Mucosa of descending colon (tissue), 3 donors: ENCODE data around the gene DIP2A. TPM values are rescaled to one million over a fixed set of nuclear protein-coding genes. Genes with fewer than 3 reads are reported as not detected.

Source experiments
- ATAC-seq: fragments of 200-7000 bp; cut with Tn5 transposase; one replicate; pipeline ENCODE4 v1.9.1; 2020; ENCODE audit warnings: mild to moderate bottlenecking, moderate library complexity
- DNase-seq, 3 donors: peaks; one replicate each; pipeline ENCODE4 v3.0.0-alpha.2; 2020
- H3K36me3 ChIP-seq: fragments of 200-600 bp; one replicate; pipeline ENCODE4 v1.8.0; 2021; ENCODE audit warnings: low read depth, mild to moderate bottlenecking
- H3K4me1 ChIP-seq: fragments of 200-600 bp; one replicate; pipeline ENCODE4 v1.8.0; 2021; ENCODE audit warnings: low read depth, mild to moderate bottlenecking
- H3K4me3 ChIP-seq: fragments of 200-600 bp; one replicate; pipeline ENCODE4 v1.8.0; 2021; ENCODE audit warnings: mild to moderate bottlenecking
- H3K9me3 ChIP-seq: fragments of 200-600 bp; one replicate; pipeline ENCODE4 v1.8.0; 2021; ENCODE audit warnings: mild to moderate bottlenecking
- intact Hi-C, 2 donors: fragments of 100-400 bp; cut with DNase I in 1 of 2; cut with micrococcal nuclease in 1 of 2; formaldehyde crosslinking; loops; one replicate each; pipeline versions ENCODE4 v1.11.0 to v1.11.1; 2022; cut with DNase I, micrococcal nuclease
- total RNA-seq, 3 donors: library from RNA; stranded (reverse); fragmentation: NEBNext Ultra II Directional in 2 of 3; extraction: Animal tissue kit (Norgen Biotek cat#: 25700) in 2 of 3; gene quantifications; one replicate each; pipeline versions ENCODE4 v1.2.1 to v1.2.4, GENCODE V29; 2021 to 2023
- TF ChIP-seq, protein P1 (sequence below): fragments of 200-600 bp; IDR thresholded peaks from one replicate; pipeline ENCODE4 v1.8.0; 2022; ENCODE audit warnings: antibody characterized with exemption, mild to moderate bottlenecking
- donor health status: DM: no; HTN: no; CAD: no; lungs with moderate emphysema.
- donor health status: DM: no; HTN: no; CAD: no.
- donor health status: DM: no; HTN: yes; CAD: no.

DIP2A gene
- total RNA-seq, 3 donors from 2014 or later, result 43.8 to 56.7 (median 49.3) TPM

DNA sequence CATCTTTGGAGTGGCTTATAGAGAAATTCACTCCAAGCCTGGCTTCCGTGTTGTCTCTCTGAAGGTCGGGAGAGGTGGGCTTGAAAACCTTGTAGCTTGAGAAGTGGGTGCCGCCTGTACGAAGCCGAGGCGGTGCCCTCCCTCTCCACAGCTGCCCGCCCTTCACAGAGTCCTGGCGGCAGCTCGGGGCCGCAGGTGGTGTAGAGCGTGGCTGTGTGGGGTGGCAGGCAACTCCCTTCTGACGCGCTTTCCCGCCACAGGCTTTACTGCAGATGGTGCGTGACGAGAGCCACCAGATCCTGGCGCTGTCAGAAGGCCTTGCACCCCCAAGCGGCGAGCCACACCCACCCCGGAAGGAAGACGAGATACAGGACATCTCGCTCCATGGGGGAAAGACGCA lies 33.1 kb upstream of the DIP2A start:
- intact Hi-C loops, result no loop called here
- no peaks in the 10 kb centered on the region for H3K9me3 ChIP-seq
- H3K4me1 ChIP-seq, result no peaks in the 10 kb centered on the region
- ATAC-seq (peak; percentile 38), DNase-seq (peak in 1 of 3 donors; percentile 62)
- H3K36me3 ChIP-seq, result peaks cover 12% of the 10 kb centered on the region
- TF ChIP-seq, protein P1, sequence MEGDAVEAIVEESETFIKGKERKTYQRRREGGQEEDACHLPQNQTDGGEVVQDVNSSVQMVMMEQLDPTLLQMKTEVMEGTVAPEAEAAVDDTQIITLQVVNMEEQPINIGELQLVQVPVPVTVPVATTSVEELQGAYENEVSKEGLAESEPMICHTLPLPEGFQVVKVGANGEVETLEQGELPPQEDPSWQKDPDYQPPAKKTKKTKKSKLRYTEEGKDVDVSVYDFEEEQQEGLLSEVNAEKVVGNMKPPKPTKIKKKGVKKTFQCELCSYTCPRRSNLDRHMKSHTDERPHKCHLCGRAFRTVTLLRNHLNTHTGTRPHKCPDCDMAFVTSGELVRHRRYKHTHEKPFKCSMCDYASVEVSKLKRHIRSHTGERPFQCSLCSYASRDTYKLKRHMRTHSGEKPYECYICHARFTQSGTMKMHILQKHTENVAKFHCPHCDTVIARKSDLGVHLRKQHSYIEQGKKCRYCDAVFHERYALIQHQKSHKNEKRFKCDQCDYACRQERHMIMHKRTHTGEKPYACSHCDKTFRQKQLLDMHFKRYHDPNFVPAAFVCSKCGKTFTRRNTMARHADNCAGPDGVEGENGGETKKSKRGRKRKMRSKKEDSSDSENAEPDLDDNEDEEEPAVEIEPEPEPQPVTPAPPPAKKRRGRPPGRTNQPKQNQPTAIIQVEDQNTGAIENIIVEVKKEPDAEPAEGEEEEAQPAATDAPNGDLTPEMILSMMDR, result no peak
- H3K4me3 ChIP-seq, result no peak overlapping the region

DNA sequence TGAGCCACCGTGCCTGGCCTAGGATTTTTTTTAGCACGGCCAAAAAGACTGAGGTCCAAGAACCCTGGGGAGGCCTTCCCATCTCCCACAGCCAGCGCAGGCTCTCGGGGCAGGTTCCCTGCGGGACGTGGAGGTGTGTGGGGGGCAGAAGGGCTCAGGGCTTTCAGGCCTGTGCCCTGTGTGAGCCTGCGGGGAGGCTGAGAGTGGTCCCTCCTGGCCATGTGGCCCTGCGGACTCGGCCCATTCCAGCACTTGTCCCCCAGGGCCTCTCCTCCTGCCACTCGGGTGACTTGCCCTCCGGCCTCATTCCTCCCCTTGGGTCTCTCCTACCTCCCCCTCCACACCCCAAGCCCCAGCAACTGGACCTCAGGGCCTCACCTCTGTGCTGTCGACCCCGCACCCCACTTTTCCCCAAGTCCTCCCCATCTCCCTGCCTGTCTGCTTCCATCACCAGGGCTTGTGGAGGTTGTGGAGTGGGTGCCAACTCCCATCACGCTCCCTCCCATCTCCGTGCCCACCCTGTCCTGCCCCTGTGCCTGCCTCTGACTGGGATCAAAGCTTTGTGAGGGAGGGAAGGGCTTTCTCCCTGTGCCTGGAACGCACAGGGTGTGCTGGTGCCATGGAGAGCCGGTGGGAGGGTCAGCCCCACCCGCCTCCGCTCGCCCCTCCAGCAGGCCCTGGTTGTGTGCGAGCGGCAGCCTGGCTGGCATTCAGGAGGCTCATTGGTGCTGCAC lies 32.2 kb upstream of the DIP2A start:
- TF ChIP-seq, protein P1, result no peak
- DNase-seq (peak in 1 of 3 donors; percentile 37), ATAC-seq (no peak)
- H3K4me3 ChIP-seq, result no peak overlapping the region
- intact Hi-C loops, result no loop called here
- no peaks in the 10 kb centered on the region for H3K4me1 ChIP-seq
- H3K36me3 ChIP-seq, result peaks cover 12% of the 10 kb centered on the region
- no peaks in the 10 kb centered on the region for H3K9me3 ChIP-seq

- ATAC-seq (no peak), DNase-seq (peak in 1 of 3 donors; percentile 23)
- Histone ChIP-seq H3K4me3 (no peak overlapping the region), H3K4me1 (no peaks in the 10 kb centered on the region), H3K36me3 (peaks cover 10% of the 10 kb centered on the region), H3K9me3 (no peaks in the 10 kb centered on the region)
- TF ChIP-seq, protein P1, result no peak
- intact Hi-C loops, result no loop called here
Observed at GRCh38 chr21:46427516-46427915, 31.2 kb upstream of the DIP2A start.

DNA sequence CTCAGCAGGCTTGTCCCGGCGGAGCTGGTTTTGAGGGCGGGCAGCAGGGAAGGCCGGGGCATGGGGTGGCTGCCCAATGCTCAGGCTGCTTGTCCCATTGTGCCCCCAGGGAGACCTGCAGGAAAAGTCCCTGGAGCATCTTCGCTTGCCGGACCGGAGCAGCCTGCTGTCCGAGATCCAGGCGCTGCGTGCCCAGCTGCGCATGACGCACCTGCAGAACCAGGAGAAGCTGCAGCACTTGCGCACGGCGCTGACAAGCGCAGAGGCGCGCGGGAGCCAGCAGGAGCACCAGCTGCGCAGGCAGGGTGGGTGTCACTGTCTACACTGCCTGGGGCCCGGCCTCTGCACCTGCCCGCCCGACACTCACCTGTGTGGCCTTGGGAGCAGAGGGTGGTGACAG lies 30.4 kb upstream of the DIP2A start:
- TF ChIP-seq, protein P1, result no peak
- H3K36me3 ChIP-seq, result peaks cover 10% of the 10 kb centered on the region
- H3K9me3 ChIP-seq, result no peaks in the 10 kb centered on the region
- DNase-seq, result peak in 1 of 3 donors; percentile 36
- intact Hi-C loops, result no loop called here
- no peak for ATAC-seq
- no peak overlapping the region for H3K4me3 ChIP-seq
- no peaks in the 10 kb centered on the region for H3K4me1 ChIP-seq

DNA sequence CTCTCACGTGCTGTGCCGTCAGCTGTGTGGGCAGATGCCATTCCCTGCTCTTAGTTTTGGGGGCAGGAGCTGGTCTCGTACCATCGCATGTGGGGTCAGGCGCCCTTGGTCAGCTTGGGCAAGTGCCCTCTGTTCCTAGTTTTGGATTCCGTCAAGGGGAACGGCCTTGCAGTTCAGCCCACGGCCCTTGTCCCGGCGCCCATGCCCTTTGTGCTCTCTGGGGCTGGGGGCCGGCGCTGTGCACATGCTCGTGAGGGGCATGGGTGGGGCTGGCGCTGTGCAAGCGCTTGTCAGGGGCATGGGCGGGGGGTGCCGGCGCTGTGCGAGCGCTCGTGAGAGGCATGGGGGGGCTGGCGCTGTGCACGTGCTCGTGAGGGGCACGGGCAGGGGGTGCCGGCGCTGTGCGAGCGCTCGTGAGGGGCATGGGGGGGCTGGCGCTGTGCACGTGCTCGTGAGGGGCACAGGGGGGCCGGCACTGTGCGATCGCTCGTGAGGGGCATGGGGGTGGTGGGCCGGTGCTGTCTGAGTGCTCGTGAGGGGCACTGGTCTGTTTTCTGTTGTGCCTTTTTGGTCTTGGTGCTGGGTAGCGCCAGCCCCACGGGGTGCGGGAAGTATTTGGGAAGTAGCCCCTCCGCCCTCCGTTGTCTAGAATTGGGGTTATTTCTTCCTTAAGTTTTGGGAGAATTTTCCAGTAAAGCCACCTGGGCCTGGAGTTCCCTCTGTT lies 29.5 kb upstream of the DIP2A start:
- Histone ChIP-seq H3K4me1 (no peaks in the 10 kb centered on the region), H3K4me3 (no peak overlapping the region), H3K36me3 (peaks cover 10% of the 10 kb centered on the region), H3K9me3 (no peaks in the 10 kb centered on the region)
- DNase-seq (peak in 1 of 3 donors; percentile 41), ATAC-seq (no peak)
- intact Hi-C loops, result no loop called here
- TF ChIP-seq, protein P1, result no peak
